GM18505 (cell line): ENCODE data around the gene SNRK.

Source experiments
- ATAC-seq: cut with Tn5 transposase; IDR thresholded peaks from one replicate; pipeline ENCODE4 v1.9.1; 2021; ENCODE audit not compliant: unreplicated experiment
- POLR2A ChIP-seq: IDR thresholded peaks from 4 replicates; pipeline ENCODE4 v1.6.1; 2011; ENCODE audit warnings: borderline replicate concordance; ENCODE audit not compliant: insufficient read depth, insufficient read length; ENCODE audit errors: extremely low read depth

Gene SNRK

DNA sequence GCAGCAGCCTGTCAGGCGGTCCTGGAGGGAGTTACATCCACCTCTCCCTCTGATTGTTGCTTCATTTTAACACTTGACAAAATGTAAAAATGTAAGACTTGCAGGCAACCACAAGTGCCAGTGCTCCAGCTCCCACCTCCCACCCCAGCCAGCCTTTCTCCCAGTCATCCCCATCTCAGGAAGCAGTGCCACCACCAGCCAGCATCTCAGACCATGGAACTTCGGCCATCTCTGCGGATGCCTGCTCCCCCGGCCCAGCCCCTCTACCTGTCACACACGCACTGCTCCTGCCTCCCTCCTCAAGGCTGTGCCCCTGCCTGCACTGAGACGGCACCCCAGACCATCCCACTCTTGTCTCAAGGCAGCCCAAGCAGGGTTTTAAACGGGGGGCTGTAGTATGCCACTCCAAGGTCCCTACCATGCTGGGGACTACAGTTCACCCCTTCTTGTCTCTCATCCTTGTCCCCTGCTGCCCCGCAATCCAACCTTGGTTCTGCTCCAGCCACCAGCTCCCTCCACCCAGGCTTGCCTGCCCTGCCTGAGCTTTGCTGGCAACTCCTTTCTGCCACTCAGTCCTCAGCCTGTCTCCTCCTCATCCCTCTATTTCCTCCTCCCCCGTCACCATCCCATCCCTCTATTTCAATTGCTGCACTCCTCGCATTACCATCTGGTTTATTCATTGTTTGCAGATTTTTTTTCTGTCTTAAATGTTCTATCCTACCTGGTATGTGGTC lies 85.8 kb downstream of the SNRK start:
- no peak for TF ChIP-seq POLR2A
- ATAC-seq, result no peak

DNA sequence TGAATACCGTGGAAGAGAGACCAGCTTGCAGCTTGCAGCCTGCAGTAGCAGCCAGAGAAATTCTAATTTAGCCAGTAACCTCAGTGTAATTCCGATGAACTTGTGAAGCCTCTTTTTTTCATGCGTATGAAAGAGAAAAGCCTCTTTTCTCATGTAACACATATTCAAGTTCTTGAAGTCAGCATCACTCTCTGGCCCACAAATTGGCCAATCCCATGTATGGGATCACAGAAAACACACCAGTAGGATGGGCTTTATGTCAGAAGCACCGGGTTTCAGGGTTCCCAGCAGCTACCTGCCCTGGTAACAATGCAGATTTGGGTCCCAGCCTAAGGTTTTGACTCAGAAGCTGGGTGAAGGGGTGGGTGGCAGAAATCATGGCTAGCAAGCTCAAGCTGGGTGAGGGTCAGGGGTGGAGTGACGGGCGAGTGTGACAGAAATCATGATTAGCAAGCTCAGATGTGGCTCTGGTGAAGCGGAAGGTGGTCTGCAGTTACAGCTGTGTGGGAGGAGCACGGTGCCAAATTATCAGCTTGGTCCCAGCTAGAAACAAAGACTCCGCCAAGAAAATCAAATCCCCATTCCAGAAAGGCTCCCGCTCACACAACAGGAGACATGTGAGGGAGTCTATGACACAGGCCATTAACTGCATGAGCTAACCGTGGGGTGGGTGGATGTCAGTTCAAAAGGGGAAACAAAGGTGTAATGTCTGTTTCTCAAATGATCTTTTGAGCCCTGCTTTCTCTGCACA lies 86.6 kb downstream of the SNRK start:
- no peak for ATAC-seq
- TF ChIP-seq POLR2A, result no peak

DNA sequence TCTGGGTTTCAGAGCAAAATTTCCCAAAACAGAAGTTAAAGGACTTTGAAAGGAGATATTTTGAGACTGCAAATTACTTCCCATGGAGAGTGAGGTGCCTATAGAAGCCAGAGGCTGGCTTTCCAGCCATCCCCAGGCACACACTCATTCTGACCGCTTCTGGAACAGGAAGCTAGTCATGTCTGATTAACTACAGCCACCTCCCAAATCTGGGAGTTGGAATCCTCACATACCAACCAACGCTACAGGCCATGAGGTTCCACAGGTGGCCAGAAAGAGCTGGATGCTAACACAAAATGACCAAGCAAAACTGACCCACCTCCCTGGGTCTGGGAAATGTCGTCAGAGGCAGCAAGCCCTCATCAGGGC lies 87.2 kb downstream of the SNRK start:
- no peak for TF ChIP-seq POLR2A
- ATAC-seq, result no peak

- peak; percentile 61 for ATAC-seq
- TF ChIP-seq POLR2A, result no peak
Measured at GRCh38 chr3:43378066-43378935, 92.0 kb downstream of the SNRK start.

GRCh38 chr3:43379343-43379742 lies 93.0 kb downstream of the SNRK start:
- TF ChIP-seq POLR2A, result no peak
- no peak for ATAC-seq

DNA sequence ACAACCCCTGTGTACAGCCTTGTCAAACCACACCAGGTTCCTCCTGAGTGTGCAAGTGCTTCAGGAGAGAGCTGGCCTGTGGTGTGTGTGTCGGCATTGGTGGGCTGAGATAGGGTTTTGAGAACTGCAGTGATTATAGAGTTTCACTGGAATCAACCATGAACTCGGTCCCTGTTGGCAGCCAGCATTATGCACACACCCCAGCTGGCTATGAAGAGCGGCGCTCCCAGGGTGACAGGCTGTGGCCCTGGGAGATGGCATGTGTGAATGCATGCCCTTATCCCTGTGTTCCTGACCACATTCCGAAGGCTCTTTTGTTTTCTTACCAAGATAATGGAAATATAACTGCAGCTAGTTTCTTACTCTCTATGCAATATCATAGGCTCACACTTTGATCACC lies 101.8 kb downstream of the SNRK start:
- no peak for ATAC-seq
- TF ChIP-seq POLR2A, result no peak

DNA sequence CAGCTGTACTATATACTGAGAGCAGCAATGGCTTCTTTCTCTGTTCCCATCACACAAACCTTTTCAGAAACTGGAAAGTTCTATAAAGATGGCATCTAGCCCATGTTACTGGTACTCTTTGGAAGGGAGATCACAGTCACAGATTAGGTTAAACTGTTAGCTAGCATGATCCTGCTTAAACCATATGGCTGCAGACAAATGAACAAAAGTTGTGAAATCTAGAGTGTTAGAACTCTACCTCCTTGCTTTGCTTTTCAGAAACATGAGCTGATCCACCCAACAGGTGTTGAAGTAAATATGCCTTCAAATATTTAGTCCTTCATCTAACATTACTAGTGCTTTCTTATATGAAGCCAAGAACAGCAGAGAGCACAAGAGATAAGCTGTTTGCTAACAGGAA lies 102.6 kb downstream of the SNRK start:
- ATAC-seq, result no peak
- no peak for TF ChIP-seq POLR2A

- ATAC-seq, result no peak
- no peak for TF ChIP-seq POLR2A
Measured at GRCh38 chr3:43389388-43390254, 103.3 kb downstream of the SNRK start.

DNA sequence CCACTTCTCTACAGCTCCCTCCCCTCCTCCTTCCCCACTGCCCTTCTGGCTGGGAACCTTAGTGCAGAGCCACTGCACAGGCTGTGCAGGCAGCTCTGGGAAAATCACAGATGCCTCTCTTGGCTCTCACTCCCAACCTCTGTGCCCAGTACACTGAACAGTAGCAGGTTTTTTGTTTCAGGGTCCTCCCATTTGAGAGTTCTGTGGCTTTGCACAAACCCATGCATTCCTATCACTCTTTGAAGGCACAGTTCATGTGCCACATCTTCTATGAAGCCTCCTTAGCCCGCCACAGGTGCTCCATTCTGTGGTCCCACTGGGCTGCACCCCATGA lies 103.9 kb downstream of the SNRK start:
- ATAC-seq, result no peak
- TF ChIP-seq POLR2A, result no peak

DNA sequence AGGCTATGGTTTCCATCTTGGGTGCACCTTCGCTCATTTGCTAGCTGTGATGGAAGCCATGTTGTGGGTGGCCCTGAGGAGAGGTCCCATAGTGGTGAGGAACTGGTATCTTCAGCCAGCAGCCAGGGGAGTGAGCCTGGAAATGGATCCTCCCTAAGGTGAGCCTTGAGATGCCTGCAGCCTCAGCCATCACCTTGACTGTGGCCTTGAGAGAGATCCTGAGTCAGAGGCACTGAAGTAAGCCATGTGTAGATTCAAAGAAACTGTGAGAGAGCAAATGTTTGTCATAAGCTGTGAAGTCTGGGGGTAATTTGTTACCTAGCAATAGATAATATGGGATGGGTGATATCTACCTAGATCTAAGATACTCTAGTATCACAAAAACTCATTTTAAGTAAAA lies 105.3 kb downstream of the SNRK start:
- no peak for ATAC-seq
- no peak for TF ChIP-seq POLR2A

GRCh38 chr3:43394041-43394554 lies 107.8 kb downstream of the SNRK start:
- ATAC-seq, result no peak

GRCh38 chr3:43399034-43399433 lies 112.7 kb downstream of the SNRK start:
- no peak for TF ChIP-seq POLR2A
- ATAC-seq, result no peak

More at GRCh38 chr3:43394041-43394554, 107.8 kb downstream of the SNRK start:
- no peak for TF ChIP-seq POLR2A

GRCh38 chr3:43400167-43400566 lies 113.8 kb downstream of the SNRK start:
- ATAC-seq, result no peak
- TF ChIP-seq POLR2A, result no peak
